Kasumi-1 (cell line): Measurements from ENCODE around the gene SSC5D.

ENCODE experiments used
- DNase-seq, 2 experiments: peaks; one replicate each; lab custom pipeline; 2025; lab: John Stamatoyannopoulos, UW

Gene SSC5D

DNA sequence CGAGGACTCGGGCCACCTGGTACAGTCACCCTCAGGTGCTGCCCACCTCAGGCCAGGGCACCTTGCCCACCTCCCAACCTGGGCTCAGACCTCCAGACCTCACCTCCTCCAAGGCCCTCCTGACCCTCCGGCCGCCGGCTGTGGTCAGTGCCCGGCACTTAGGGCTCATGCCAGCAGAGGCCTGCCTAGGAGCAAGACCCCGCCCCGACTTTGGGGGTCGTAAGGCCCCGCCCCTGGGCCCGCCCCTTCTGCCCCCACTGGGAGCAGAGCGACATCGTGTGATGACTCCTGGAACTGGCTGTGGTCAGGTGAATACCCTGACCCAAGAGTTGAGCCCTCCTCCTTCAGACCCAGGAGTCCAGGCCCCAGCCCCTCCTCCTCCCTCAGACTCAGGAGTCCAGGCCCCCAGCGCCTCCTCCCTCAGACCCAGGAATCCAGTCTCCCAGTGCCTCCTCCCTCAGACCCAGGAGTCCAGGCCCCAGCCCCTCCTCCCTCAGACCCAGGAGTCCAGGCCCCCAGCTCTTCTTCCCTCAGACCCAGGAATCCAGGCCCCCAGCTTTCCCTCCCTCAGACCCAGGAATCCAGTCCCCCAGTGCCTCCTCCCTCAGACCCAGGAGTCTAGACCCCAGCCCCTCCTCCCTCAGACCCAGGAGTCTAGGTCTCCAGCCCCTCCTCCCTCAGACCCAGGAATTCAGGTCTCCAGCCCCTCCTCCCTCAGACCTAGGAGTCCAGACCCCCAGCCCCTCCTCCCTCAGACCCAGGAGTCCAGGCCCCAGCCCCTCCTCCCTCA, 48.9 kb downstream of the SSC5D start, which contains the start of gene SBK2:
Gene SBK2 (minus strand): TSS at position 183 of the 790 bp plus-strand sequence. CDS start 839 bp downstream, outside the sequence.
- DNase-seq, result no peak

GRCh38 chr19:55537741-55538111, 49.5 kb downstream of the SSC5D start:
- DNase-seq, result no peak

GRCh38 chr19:55538132-55538531, 49.9 kb downstream of the SSC5D start:
- no peak for DNase-seq

GRCh38 chr19:55539090-55539984, 51.1 kb downstream of the SSC5D start:
- no peak for DNase-seq

- DNase-seq, result no peak
Observed at GRCh38 chr19:55540619-55541018, 52.4 kb downstream of the SSC5D start.

- no peak for DNase-seq
Observed at GRCh38 chr19:55541091-55541490, 52.9 kb downstream of the SSC5D start.

DNA sequence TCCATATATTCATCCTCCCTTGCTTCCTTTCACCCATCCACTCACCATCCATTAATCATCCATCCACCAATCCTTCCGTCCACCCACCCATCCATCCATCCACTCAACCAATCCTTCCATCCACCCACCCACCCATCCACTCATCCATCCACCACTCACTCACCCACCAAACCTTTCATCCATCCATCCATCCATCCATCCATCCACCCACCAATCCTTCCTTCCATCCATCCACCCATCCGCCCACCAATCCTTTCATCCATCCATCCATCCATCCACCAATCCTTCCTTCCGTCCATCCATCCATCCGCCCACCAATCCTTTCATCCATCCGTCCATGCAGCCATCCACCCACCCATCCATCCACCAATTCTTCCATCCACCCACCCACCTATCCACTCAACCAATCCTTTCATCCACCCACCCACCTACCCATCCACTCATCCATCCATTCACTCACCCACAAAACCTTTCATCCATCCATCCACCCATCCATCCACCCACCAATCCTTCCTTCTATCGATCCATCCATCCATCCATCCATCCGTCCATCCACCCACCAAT, 54.1 kb downstream of the SSC5D start:
- no peak for DNase-seq

- DNase-seq, result no peak
Observed at GRCh38 chr19:55543567-55543966, 55.3 kb downstream of the SSC5D start.

GRCh38 chr19:55544014-55544413, 55.8 kb downstream of the SSC5D start:
- DNase-seq, result no peak

DNA sequence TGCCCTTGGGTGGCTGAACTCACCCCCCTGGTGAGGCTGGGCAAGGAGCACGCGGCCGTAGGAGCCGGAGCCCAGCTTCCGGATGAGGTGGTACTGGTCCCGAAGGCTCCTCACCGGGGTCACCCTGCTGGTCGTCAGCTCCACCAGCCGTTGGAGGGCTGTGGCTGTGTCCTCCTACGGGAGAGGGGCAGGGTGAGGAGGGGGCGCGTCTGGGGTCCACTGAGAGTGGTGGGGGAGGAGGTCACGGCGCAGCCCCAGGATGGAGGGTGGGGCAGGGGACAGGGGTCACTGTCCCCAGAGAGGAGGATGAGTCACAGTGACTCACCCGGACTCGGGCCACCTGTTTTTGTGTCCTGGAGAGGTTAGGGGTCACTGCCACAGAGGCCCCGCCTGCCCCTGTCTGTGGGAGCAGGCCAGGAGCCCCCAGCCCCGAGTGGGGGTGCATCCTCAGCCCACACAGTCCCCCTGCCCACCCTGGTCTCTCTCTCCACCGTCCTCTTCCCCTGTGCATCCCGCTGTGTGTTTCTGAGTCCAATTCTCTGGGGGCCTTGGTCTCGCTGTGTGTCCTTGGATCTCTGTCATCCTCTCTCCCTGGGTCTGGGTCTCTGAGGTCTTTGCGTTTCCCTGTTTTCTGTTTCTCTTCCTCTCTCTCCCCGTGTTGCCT, 56.7 kb downstream of the SSC5D start:
- no peak for DNase-seq

DNA sequence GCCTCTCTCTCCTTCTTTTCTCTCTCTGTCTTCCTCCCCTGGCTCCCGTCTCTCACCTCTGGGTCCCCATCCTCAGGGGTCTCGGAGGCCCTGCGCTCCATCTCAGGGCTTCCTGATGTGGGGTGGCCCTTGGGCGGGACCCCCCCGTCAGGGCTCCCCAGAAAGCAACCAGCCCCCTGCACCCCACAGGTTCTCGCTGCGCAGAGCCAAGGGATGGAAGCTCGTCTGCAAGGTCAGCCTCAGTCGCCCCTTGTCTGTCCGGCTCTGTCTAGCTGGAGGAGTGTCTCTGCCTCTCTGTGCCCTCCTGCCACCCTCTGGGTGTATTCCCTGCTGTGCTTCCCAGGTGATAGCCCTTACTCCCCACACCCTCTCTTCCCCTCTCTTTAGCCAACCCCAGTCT, 57.2 kb downstream of the SSC5D start, which contains the start of gene SBK3:
Gene SBK3 (minus strand): TSS at position 101 of the 400 bp plus-strand sequence. CDS start 0 bp downstream, at position 101.
- no peak for DNase-seq

GRCh38 chr19:55546011-55546410, 57.8 kb downstream of the SSC5D start:
- no peak for DNase-seq

GRCh38 chr19:55546822-55547614, 58.8 kb downstream of the SSC5D start:
- peak; percentile 90 to 93 for DNase-seq

GRCh38 chr19:55549500-55550320, 61.5 kb downstream of the SSC5D start:
- no peak for DNase-seq

DNA sequence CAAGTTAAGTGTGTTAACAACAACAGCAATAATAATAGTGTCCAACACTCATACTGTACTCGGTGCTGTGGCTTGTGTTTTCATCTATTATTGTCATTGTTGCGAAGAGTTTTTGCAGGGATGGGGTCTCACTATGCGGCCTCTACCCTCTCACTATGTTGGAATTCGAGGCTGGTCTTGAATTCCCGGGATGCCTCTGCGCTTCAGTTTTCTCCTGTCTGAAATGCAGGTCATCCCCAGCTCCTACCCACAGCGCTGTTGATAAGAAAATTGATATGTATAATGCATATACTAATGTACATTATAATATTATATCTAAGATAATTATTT, 62.0 kb downstream of the SSC5D start:
- no peak for DNase-seq

- DNase-seq, result no peak
Observed at GRCh38 chr19:55552206-55552605, 64.0 kb downstream of the SSC5D start.

DNA sequence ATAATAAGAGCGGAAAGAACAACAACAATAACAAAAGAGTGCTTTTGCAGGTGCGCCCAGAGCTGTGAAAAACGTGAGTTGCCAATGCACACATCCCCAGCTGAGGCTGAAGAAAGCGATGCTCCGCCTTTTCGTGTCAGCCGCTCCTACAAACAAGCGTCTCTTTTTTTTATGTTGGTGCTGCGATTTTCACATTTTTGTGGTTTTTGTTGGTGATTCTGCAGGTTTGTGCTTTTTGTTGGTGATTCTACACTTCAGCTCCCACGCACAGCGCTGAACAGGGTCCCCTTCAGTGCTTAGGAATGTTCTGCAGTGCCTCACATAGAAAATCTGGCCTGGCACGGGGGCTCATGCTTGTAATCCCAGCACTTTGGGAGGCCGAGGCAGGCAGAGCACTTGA, 64.4 kb downstream of the SSC5D start:
- no peak for DNase-seq

DNA sequence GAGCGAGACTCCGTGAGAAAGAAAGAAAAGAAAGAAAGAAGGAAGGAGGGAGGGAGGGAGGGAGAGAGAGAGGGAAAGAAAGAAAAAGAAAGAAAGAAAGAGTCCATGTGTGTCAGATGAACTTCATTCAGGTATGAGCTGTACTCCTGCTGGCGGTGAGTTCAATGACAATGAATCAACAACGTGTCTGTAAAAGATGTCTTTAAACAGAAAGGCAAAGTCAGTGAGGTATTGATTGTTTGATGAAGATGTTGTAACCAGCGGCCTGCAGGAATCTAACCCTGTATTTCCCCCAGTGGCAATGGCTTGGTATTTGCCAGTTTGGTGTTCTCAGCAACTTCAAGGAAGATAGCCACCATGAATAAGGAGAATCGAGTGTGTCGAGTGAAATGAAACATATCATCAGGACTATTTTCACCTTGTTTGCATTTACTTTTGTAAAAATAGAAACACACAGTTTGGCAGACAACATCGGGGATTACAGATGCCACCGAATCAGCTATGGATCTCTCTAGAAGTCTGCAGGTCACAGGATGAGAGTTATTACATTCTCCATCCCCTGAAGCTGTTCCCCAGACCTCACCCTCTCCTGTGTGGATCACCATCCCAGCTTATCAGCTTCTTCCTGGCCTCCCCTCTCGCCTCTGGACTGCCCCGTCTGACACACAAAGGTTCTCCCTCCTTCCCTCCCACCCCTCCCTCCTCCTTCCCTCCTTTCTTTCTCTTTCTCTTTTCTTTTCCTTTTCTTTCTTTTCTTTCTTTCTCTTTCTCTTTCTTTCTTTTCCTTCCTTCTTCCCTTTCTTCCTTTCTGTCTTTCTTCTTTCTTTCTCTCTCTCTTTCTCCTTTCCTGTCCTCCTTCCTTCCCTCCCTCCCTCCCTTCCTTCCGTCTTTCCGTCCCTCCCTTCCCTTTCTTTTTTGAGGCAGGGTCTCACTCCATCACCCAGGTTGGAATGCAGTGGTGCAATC, 65.3 kb downstream of the SSC5D start:
- no peak for DNase-seq

GRCh38 chr19:55554302-55554701, 66.1 kb downstream of the SSC5D start:
- DNase-seq, result no peak
